SU-DHL-6 (cell line): ENCODE data around the gene SCN1A.

Source experiments
- H2AFZ ChIP-seq: fragments of 200-600 bp; sonication (generic); 2 replicates; pipeline ENCODE4 v1.6.1; 2014; ENCODE audit warnings: low read depth, mild to moderate bottlenecking, moderate library complexity, mixed read lengths, antibody characterized with exemption, low read length; ENCODE audit not compliant: severe bottlenecking
- H3F3A ChIP-seq: fragments of 200-600 bp; shearing (Covaris generic); 2 replicates; pipeline ENCODE4 v1.6.0; 2016; ENCODE audit warnings: antibody characterized with exemption, mild to moderate bottlenecking; ENCODE audit not compliant: insufficient read depth
- H3K27ac ChIP-seq: fragments of 200-600 bp; sonication (generic); 2 replicates; pipeline ENCODE4 v1.5.1; 2016; ENCODE audit warnings: low read depth, mild to moderate bottlenecking, low read length, moderate library complexity, mixed read lengths
- H3K27me3 ChIP-seq: fragments of 200-600 bp; sonication (generic), shearing (Covaris generic); 2 replicates; pipeline ENCODE4 v1.6.0; 2014; ENCODE audit warnings: mild to moderate bottlenecking, low read length
- H3K36me3 ChIP-seq: fragments of 200-600 bp; sonication (generic); 2 replicates; pipeline ENCODE4 v1.6.1; 2014; ENCODE audit warnings: mild to moderate bottlenecking, low read length, mixed read lengths
- H3K4me2 ChIP-seq: fragments of 300-600, 200-600 bp; shearing (Covaris generic), sonication (generic); 2 replicates; pipeline ENCODE4 v1.6.0; 2014; ENCODE audit warnings: low read length, low read depth, mild to moderate bottlenecking; ENCODE audit not compliant: poor library complexity, severe bottlenecking
- H3K4me3 ChIP-seq: fragments of 200-600 bp; sonication (generic); 2 replicates; pipeline ENCODE4 v1.5.1; 2014; ENCODE audit warnings: antibody characterized with exemption, low read length, mild to moderate bottlenecking, mixed read lengths; ENCODE audit not compliant: insufficient read depth, poor library complexity, severe bottlenecking
- H3K79me2 ChIP-seq: fragments of 200-600 bp; sonication (generic); 2 replicates; pipeline ENCODE4 v1.6.1; 2014; ENCODE audit warnings: mild to moderate bottlenecking, low read length, moderate library complexity; ENCODE audit not compliant: insufficient read depth
- H3K9ac ChIP-seq: fragments of 200-600 bp; sonication (generic); 2 replicates; pipeline ENCODE4 v1.7.0; 2014; ENCODE audit warnings: mild to moderate bottlenecking, low read length
- H3K9me2 ChIP-seq: fragments of 200-600 bp; sonication (generic); replicated peaks from 2 replicates; pipeline ENCODE4 v1.6.1; 2014; ENCODE audit warnings: low read length; ENCODE audit not compliant: insufficient read depth
- H3K9me3 ChIP-seq: fragments of 200-600 bp; sonication (generic); 2 replicates; pipeline ENCODE4 v1.6.1; 2014; ENCODE audit warnings: low read length, mixed read lengths; ENCODE audit not compliant: insufficient read depth
- H4K20me1 ChIP-seq: fragments of 200-600 bp; sonication (generic); 2 replicates; pipeline ENCODE4 v1.6.1; 2014; ENCODE audit warnings: low read depth, mild to moderate bottlenecking, antibody characterized with exemption, low read length, moderate library complexity, mixed read lengths
- EZH2phosphoT487 ChIP-seq: fragments of 200-600 bp; sonication (generic), shearing (Covaris generic); conservative IDR thresholded peaks from 2 replicates; pipeline ENCODE4 v1.6.1; 2018; ENCODE audit warnings: mild to moderate bottlenecking, antibody characterized with exemption, low read length, moderate library complexity, mixed read lengths
- TF ChIP-seq, protein P1 (sequence below): fragments of 200-600 bp; sonication (generic); IDR thresholded peaks from one replicate; pipeline ENCODE4 v1.5.1; 2017; ENCODE audit warnings: antibody characterized with exemption, mild to moderate bottlenecking, low read length, moderate library complexity; ENCODE audit not compliant: insufficient read depth, poor library complexity, severe bottlenecking

The SCN1A gene

DNA sequence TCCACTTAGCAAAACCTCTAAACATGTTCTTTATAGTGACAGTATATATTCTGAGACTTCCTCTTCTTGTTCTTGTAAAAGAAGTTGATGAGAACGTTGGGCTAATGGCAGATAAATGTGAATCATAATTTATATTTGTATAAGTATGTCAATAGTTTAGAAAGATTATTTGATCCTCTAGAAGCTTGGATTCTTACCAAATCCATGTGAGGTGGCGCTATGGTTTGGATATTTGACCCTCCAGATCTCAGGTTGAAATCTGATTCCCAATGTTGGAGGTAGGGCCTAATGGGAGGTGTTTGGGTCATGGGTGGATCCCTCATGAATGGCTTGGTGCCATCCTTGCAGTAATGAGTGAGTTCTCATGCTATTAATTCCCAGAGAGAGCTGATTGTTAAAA lies 29.8 kb upstream of the SCN1A start:
- Histone ChIP-seq H3K9ac (no peak overlapping the region), H2AFZ (no peak overlapping the region), H4K20me1 (no peaks in the 10 kb centered on the region), H3K36me3 (no peaks in the 10 kb centered on the region), H3K27me3 (no peaks in the 10 kb centered on the region), H3K4me3 (no peak overlapping the region), H3K79me2 (no peaks in the 10 kb centered on the region), H3K9me2 (no peaks in the 10 kb centered on the region), H3K9me3 (no peaks in the 10 kb centered on the region), H3K4me2 (no peak overlapping the region), H3K27ac (no peak overlapping the region), H3F3A (no peaks in the 10 kb centered on the region)
- no peak for TF ChIP-seq EZH2phosphoT487
- TF ChIP-seq, protein P1, sequence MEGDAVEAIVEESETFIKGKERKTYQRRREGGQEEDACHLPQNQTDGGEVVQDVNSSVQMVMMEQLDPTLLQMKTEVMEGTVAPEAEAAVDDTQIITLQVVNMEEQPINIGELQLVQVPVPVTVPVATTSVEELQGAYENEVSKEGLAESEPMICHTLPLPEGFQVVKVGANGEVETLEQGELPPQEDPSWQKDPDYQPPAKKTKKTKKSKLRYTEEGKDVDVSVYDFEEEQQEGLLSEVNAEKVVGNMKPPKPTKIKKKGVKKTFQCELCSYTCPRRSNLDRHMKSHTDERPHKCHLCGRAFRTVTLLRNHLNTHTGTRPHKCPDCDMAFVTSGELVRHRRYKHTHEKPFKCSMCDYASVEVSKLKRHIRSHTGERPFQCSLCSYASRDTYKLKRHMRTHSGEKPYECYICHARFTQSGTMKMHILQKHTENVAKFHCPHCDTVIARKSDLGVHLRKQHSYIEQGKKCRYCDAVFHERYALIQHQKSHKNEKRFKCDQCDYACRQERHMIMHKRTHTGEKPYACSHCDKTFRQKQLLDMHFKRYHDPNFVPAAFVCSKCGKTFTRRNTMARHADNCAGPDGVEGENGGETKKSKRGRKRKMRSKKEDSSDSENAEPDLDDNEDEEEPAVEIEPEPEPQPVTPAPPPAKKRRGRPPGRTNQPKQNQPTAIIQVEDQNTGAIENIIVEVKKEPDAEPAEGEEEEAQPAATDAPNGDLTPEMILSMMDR, result no peak

DNA sequence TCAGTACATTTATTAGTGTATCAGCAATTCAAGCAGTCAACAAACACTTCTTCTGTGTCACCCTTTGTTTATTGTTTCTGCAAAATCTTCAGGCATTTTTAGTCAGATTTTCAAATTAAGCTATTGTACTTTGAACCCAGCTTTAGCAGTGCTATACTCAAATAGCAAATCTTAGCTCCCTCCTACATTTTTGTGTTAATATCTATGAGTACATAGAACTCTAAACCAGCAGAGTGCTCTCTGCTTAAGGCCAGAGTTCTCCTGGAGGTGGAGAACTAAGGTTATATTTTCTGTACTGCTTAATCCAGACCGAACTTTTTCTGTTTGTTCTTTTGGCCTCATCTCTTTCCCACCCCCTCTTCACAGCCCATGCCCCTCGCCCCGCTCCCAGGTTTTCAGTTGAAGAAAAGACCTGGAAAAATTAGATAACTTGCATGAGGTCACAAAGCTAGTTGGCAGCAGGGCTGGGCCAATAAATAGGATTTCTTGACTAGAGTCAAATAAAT lies 29.2 kb upstream of the SCN1A start:
- no peak overlapping the region for H2AFZ ChIP-seq
- no peak overlapping the region for H3K4me2 ChIP-seq
- no peaks in the 10 kb centered on the region for H3F3A ChIP-seq
- H3K36me3 ChIP-seq, result no peaks in the 10 kb centered on the region
- H3K27ac ChIP-seq, result no peak overlapping the region
- no peak overlapping the region for H3K9ac ChIP-seq
- no peaks in the 10 kb centered on the region for H3K79me2 ChIP-seq
- no peaks in the 10 kb centered on the region for H4K20me1 ChIP-seq
- TF ChIP-seq, protein P1, result no peak
- no peak for TF ChIP-seq EZH2phosphoT487
- no peaks in the 10 kb centered on the region for H3K27me3 ChIP-seq
- no peak overlapping the region for H3K4me3 ChIP-seq
- no peaks in the 10 kb centered on the region for H3K9me3 ChIP-seq
- H3K9me2 ChIP-seq, result no peaks in the 10 kb centered on the region

DNA sequence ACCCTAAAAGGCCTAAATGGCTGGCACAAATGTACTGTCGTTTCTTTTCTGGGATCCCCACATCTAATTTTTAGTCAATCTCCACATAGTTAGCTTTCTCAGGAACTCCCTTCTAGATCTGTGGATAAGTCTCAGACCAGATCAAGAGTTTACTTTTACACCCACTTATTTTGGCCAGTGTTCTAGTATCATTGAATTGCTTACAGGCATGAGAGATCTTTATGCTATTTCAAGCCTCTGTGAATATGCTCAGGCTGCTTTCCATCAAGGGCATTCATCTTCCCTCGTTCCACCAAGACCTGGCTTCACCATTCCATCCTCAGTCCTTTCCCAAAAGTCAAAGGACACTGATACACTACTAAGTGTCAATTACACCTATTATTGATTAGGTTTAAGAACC lies 27.8 kb upstream of the SCN1A start:
- Histone ChIP-seq H3K9ac (no peak overlapping the region), H3K9me3 (no peaks in the 10 kb centered on the region), H3K4me3 (no peak overlapping the region), H3K9me2 (no peaks in the 10 kb centered on the region), H3K36me3 (no peaks in the 10 kb centered on the region), H3K79me2 (no peaks in the 10 kb centered on the region), H3K27me3 (no peaks in the 10 kb centered on the region), H3F3A (no peaks in the 10 kb centered on the region), H4K20me1 (no peaks in the 10 kb centered on the region), H3K4me2 (no peak overlapping the region), H2AFZ (no peak overlapping the region), H3K27ac (no peak overlapping the region)
- TF ChIP-seq EZH2phosphoT487, result no peak
- TF ChIP-seq, protein P1, result no peak
